DMS114 treated with DMSO at 0.1 percent for 48 hours (cell line): ENCODE measurements around the gene GNAI3.

Experiments used
- DNase-seq: peaks from one replicate; lab custom pipeline; 2025; ENCODE audit not compliant: unreplicated experiment; lab: John Stamatoyannopoulos, UW

Gene GNAI3

DNA sequence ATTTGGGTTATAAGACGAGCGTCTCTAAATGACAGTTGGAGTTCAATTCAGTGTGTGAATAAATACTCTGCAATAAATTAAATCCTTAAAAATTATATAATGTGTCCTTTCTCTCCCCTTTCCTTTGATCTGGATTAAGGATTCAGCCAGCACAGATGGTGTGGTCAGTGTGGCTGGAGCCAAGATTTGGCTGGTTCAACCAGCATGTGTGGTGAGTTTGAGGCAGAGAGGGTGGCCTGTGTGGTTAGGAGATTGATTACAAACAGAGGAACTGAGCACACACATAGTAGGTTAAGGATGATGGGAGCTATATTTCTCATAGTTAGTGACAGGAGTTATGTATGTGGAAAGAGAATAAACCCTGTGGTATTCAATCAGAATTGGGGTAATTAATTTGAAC, 24.7 kb upstream of the GNAI3 start:
- no peak for DNase-seq

DNA sequence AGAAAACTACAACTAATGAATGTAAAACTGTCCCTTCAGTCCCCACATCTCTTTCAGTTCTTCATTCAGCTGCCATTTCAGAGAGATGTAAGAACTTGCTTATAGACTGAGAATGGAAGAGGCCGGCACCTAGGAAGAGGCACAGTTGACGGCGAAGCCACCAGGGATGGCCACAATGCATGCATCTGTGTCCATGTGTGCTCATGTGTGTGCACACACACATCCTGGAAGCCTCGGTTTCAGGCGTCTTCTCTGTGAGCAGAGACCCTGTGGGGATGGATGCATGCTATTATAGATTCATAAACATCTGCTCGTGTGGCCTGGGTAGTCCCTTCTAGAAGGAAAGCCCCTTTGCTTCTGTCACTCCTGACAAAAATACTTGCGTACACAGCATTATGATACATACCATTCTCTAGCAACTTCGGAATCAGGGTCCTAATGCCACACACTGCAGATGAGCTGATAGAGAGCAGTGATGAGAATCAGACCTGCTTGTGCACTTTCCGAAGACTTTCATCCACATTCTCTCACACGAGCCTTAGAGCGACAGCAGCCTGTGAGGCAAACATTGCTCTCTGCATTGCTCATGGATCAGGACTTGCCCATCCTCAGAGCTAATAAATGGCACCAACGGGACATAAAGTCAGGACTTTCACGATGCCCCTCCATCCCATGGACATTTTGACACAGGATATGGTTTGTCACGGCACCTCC, 21.2 kb upstream of the GNAI3 start:
- no peak for DNase-seq

DNA sequence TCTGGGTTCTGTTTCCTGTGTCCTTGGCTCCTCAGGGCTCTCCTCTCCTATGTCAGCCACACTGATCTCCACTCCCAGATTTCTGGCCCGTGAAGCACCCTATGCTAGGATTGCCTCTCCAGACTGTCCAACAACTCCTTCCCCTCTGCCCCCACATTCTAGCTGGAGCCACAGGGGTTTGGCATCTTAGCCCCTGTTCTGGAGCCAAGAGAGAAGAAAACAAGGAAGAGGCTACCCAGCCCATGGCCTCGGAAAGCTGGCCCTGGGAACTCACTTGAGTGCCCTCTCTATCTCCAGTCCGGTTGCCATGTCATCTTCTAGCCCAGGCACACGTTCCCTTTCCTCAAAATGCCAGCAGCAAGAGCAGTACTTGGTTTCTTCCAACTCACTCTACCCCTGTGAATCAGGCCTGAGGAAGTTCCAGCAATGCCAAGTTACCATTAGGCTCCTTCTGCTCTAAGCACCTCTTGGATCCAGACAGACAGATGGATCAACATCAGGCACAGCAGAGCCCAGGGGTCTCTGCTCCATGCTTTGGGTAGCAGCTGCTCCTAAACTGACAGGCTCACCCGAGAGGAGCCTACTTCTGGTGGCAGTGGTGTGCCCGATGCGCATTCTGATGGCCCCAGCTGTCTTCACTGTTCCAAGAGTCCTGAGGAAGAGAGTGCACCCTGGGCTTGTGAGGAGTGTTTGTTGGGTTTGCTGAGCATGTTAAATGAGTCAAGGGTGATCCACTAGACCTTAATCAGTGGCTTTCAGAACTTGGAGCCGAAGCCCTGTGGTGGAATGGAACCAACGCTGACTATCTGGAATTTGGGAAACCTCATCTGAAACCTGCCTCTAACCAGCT, 20.3 kb upstream of the GNAI3 start:
- no peak for DNase-seq

DNA sequence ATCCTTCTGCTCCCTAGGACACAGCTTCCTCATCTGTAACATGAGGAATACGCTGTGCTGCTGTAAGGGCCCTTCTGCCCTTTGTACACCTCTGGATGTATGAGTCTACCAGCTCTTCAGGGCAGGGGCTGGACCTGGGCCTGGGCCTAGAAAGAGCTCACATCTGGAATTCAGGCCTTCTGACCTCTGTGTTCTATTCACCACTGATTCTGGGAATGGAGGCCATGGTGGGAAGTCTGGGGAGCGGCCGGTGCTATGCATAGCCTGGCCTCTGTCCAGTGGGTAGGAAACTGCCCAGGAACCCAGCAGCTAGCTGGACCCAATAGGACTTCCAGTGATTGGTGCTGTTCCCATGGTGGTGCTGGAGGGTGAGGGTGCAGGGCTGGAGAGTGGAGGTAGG, 19.7 kb upstream of the GNAI3 start:
- no peak for DNase-seq

DNA sequence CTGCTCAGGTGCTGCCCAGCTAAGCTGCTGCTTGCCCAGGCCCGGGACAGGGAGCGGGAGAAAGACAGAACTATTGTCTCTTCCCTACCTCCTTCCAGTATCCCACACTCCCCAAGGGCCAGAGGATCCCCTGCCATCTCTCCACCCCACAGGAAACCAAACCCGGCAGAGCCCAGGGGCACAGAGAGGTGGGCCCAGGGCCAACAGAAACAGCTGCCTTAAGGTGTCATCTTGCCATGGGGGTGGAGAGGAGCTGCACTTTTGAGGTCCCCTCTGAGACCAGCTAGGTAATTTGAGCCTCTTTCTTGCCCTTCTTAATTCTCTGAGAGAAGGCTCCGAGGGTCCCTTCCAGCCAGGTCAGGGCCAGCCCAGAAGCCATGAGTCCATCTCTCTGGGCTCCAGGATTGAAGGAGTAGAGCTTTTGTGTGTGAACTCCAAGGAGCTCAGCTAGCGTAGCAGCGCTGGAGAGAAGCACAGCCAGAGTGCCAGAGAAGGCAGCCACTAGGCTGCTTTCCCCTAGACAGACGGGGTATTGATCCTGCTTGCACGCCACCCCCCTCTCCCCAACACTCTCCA, 18.4 kb upstream of the GNAI3 start:
- DNase-seq, result no peak

DNA sequence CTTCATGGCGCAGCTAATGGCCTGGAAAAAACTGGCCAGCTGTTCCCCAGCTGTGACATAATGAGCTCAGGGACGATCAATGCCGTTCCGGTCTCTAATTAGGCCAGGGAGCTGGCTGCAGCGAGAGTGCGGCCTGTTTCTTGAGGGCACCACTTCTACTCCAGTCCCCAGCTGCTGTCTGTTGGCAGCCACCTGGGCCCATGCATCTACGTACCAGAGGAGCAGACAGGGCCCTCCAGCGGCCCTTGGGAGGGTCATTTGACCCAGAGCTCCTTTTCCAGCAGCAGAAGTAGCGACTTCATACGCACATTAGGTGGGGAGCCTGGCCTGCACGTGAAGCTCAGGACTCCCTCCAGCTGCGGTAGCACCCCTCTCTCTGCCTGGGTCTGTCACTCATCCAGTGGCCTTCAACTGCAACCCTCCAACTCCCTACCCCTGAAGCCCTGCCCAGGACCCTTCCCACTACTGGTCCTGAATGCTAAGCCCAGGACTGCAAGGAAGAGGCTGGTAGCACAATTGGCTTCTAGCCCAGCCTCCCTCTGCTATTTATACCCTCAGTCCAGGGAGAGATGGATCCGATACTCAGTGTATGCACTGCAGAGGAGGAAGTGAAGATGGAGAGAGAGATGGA, 17.8 kb upstream of the GNAI3 start:
- no peak for DNase-seq

DNA sequence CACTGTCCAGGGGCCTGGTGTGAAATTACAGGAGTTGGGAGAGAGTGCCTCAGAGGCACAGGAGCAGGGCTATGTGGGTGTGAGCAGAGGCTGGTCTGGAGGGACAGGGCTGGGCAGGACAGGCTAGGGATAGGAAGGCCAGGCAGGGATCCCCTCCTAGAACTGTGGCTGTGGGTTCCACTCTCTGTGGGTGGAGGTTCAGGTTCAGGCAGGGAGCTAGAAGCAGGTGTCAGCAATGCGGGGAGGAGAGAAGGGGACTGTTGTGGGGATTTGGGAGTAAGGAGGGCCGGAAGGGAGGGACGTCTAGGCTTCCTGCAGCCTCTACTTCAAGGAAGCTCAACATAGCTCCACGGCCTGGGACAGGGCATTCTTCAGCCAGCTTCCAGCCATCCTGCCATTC, 17.0 kb upstream of the GNAI3 start:
- DNase-seq, result no peak

DNA sequence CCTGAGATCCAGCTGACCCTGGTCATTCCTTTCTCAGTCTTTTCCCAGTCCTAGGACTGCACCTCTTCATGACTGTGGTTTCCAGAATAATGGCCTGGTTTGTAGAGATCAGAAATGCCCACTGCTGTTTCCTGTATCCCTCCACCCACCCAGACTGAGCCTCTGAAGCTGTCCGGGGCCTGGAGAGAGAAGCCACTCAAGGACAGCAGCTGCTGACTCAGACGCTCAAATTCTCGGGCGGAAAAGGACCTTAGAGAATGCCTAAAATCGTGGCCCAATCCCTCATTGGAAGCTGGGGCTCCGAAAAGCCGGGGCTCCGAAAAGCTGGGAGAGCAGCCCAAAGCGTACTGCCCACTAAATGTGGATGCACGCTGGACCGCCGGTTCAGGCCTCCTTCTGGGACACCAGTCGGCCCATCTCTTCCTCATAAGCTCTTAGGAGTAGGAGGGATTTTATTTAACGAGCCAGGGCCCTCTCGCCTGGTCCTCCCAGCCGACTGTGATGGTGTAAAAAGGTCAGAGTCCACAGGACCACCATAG, 16.5 kb upstream of the GNAI3 start:
- no peak for DNase-seq

DNA sequence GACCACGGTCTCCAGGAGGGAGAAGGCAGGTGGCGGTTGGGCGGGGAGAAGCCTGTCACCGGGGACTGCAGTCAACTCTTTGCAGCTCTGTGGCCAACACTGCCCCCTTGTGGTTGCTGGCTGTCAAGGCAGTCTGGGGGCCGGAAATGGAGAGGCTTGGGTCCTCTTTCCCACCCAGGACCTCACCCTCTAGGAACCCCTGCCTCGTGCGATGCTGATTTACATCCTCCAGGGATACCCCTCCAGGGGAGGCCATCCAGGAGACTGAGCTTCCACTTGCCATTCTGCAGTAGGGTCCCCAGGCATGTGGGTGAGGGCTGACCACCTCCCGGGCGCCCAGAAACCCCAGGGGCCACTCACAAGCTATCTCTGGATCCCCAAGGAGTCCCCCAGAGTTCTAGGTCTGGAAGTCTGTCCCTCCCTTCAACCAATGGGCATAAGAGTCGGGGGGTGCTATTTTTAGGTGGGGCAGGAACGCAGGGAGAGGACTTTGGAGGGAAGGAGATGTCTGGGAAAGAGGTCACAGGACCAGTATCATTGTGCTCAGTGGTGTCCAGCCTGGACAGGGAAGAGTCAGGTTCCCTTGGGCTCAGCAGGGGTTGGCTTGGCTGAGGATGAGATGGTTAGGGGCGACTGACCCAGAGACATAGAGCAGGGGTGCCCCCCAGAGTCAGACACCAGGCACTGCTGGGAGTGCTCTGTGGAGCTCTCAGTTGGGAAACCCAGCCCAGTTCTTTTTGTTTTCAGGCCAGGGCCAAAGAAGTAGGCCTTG, 15.9 kb upstream of the GNAI3 start:
- DNase-seq, result peak; percentile 72

DNA sequence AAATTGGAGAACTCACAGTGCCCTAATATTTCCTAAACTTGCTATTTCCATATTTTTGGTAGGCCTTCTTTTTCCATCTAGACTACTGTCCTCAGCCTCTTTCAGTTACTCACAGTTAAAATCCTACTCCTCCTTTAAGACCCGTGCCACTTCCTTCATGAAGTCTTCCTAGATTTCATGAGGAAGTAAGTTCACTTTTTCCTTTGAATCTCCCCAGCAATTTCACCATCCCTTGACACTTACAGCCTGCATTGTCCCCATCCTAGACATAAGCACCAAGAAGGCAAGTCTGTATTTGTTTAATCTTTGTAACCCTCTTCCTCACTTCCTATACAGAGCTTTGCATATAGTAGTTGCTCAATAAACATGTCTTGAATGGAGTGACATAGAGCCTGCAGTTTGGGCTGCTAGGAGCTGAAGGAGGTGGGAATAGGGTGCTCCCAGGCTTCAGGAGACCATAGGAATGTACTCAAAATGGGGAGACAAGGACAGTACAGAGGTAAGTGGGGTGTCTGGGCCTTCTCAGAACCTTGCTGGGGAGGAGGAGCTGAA, 14.0 kb upstream of the GNAI3 start:
- no peak for DNase-seq

DNA sequence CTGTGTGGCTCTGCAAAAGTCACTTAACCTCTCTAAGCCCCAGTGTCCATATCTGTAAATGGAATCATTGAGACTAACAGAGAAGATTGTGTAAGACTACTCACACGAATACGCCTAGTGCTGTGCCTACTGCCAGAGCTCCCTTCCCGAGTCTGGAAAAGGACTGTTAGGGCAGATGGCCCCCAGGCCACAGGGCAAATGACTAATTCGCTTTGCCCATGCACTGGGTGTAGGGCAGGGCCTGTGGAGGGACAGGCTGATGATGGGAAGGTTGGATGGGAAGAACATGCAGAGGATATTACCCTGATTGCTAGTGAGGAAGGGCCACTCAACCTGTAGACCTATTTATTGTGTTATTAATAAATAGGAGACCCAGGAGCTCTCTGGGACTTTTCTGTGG, 12.9 kb upstream of the GNAI3 start:
- DNase-seq, result no peak

DNA sequence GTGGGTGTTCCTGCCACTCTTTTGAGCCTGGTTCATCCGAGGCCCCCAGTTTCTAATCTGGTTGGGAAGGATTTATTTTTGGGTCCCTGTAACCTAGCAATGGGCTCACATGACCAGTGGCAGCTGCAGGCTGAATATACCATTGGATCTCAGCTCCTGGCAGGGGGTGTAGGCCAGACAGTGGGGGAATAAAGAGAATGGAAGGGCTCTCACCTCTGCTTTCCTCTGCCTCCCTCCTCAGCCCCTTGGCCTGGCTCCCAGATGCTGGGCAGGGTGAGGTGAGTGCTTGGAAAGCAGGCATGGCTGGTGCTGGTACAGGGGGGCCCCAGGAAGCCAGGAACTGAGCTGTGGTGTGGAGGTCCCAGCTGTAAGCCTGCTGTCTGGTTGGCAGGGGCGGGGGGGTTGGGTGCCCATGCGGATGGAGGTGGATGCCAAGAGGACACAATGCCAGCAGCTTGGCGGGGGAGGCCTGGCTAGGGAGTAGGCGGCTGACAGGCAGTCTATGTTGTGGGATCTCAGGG, 12.4 kb upstream of the GNAI3 start:
- DNase-seq, result no peak

DNA sequence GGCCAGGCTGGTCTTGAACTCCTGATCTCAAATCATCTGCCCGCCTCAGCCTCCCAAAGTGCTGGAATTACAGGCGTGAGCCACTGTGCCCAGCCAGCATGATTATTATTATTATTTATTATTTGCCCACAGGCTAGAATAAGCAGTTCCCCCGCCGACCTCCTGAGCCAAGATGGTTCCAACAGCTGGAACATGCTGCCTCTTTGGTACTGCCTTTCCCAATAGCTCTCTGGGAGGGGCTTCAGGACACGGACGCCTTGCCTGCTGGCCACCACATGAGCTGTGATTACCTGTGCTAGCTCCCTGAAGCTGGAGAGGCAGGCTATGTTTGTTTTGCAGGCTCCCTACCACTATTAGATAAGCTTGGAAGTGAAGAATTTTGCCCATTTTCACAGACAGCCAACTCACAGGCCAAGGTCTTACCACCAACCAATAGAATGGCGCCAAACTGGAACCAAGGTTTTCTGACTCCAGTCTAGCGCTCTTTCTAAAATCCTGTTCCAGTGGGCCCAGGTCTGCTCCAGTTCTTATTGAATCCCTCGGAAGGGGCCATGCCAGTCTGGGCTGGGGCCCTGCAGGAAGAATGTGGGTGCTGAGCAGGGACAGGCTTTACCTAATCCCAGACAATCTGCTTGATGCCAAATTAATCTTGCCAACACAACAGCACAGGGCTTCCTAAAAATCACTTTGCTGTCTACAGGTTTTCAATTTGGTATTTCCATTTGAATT, 10.8 kb upstream of the GNAI3 start:
- DNase-seq, result no peak

DNA sequence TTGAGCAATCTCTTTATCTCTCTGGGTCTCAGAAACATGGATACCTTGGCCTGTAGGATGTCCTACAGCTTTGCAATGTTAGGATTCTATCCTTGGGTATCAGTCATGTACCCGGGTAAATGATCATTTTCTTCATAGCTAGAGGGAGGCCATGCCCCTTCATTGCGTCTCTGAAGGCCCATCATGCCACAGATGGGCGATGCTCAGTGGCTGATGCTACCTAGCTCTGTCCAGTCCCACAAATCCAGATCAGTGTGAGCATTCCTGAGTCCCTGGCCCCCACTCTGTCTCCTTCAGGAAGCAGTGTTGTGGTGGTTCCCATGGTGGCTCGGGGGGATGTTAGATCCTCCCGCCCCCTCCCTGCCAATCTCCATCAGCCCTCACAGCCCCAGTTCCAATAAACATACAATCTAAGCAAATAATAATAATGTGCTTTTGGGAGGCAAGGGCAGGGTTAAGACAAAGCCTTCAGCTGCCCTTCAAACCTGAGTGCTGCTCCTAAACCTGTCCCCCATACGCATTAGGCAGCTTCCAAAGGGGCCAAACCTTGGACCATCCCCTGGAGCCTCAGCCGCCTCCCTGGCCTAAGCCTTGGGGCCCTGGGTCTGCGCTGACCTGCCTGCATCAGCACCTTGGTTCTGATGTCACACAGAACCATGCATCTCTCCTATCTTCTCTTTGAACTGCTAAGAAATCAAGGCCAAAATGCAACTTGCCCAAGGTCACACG, 9.4 kb upstream of the GNAI3 start:
- DNase-seq, result no peak

DNA sequence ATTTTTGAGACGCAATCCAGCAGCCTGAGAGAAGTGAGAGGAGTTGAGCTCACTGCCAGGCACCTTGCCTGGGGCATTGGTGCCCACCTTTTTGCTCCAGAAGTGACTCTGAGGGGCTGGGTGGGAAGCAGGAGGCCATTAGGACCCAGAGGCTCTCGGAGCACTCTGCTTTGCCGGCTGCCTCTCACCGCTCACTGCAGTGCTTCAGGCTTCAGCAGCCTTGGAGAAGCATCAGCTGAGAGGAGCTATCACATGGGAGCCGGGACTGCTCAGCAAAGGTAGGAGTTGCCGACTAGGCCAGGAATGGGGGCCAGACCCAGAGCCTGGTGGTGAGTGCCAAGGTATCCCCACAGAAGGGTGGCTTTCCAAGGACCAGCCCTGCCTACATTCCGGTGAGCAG, 8.7 kb upstream of the GNAI3 start, which contains the start of gene GPR61:
TSS of gene GPR61 (plus strand) at position 197 of the 400 bp plus-strand sequence. CDS start 3,151 bp downstream, outside the sequence.
- no peak for DNase-seq

DNA sequence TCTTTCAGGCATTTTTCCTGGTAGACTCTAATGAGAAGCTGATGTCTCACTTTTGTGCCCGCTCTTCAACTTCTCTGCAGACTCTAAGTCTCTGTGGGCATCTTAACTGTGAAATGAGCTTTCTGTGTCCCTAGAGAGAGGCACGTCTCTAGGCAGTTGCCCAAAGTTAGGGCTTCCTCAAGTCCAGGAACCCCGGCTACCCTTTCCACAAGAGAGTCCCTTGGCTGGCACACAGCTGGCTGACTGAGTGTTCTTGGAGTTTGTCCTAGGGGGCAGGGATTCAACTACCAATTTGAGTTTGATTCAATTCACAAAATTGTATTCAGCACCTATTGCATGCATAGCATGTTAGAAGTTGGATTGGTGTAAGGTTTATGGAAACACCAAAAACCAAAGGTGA, 7.3 kb upstream of the GNAI3 start:
- no peak for DNase-seq

DNA sequence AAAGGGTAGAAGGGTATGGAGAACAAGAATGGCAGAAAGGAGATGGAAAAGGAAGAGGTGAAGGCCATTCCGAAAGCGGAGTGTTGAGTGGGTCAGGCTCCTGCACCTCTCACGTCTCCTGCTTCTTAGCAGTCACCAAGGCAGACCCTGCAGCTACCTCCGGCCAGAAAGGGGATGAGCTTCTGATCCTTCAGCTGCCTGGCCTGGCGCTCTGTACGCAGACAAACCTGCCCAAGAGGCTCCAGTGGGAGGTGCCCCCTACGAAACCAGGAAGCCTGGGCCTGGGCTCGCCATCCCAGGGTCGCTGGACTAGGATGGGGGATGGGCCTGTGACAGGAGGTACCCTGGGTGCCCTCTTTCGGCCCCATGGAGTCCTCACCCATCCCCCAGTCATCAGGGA, 5.8 kb upstream of the GNAI3 start:
- no peak for DNase-seq

DNA sequence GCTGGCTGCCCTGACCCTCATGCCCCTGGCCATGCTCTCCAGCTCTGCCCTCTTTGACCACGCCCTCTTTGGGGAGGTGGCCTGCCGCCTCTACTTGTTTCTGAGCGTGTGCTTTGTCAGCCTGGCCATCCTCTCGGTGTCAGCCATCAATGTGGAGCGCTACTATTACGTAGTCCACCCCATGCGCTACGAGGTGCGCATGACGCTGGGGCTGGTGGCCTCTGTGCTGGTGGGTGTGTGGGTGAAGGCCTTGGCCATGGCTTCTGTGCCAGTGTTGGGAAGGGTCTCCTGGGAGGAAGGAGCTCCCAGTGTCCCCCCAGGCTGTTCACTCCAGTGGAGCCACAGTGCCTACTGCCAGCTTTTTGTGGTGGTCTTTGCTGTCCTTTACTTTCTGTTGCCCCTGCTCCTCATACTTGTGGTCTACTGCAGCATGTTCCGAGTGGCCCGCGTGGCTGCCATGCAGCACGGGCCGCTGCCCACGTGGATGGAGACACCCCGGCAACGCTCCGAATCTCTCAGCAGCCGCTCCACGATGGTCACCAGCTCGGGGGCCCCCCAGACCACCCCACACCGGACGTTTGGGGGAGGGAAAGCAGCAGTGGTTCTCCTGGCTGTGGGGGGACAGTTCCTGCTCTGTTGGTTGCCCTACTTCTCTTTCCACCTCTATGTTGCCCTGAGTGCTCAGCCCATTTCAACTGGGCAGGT, 5.0 kb upstream of the GNAI3 start:
- DNase-seq, result no peak
